GM19239 (cell line): ENCODE data around the gene CPXM1.

Experiments used
- DNase-seq: peaks from one replicate; pipeline ENCODE4 v3.0.0; 2011; ENCODE audit warnings: low spot score; ENCODE audit not compliant: insufficient read length
- FAIRE-seq: peaks from 2 replicates; lab custom pipeline; 2011; peaks lifted over from hg19 to GRCh38; lab: Jason Lieb, UNC

Gene CPXM1

GRCh38 chr20:2751878-2752566 is 48.4 kb downstream of the CPXM1 start:
- DNase-seq (peak; percentile 56), FAIRE-seq (no peak)

- no peak for FAIRE-seq
- DNase-seq, result no peak
Measured at GRCh38 chr20:2751347-2751877, 49.0 kb downstream of the CPXM1 start.

- no peak for FAIRE-seq
- no peak for DNase-seq
Measured at GRCh38 chr20:2750491-2751251, 49.8 kb downstream of the CPXM1 start.

- DNase-seq, result no peak
Measured at GRCh38 chr20:2749951-2750490, 50.4 kb downstream of the CPXM1 start.

GRCh38 chr20:2749343-2749950 is 51.0 kb downstream of the CPXM1 start:
- no peak for FAIRE-seq
- DNase-seq, result no peak

More at GRCh38 chr20:2749951-2750490, 50.4 kb downstream of the CPXM1 start:
- no peak for FAIRE-seq

GRCh38 chr20:2748551-2749342 is 51.7 kb downstream of the CPXM1 start:
- no peak for FAIRE-seq
- no peak for DNase-seq

GRCh38 chr20:2747676-2748235 is 52.7 kb downstream of the CPXM1 start:
- FAIRE-seq (no peak), DNase-seq (no peak)

GRCh38 chr20:2746636-2747265 is 53.7 kb downstream of the CPXM1 start:
- FAIRE-seq, result no peak
- no peak for DNase-seq

- no peak for FAIRE-seq
- DNase-seq, result no peak
Measured at GRCh38 chr20:2745936-2746635, 54.3 kb downstream of the CPXM1 start.

- FAIRE-seq, result no peak
- DNase-seq, result no peak
Measured at GRCh38 chr20:2745060-2745910, 55.1 kb downstream of the CPXM1 start.
